MV-4-11 (cell line): ENCODE results near the gene RYR2.

ENCODE experiments used
- DNase-seq: peaks from one replicate; lab custom pipeline; 2025; lab: John Stamatoyannopoulos, UW

The RYR2 gene

GRCh38 chr1:237737448-237737847 is 695.5 kb downstream of the RYR2 start:
- DNase-seq: no peak

- no peak for DNase-seq
Measured at GRCh38 chr1:237737938-237738610, 696.1 kb downstream of the RYR2 start.

GRCh38 chr1:237740846-237741245 is 698.9 kb downstream of the RYR2 start:
- DNase-seq: no peak

GRCh38 chr1:237745545-237745944 is 703.6 kb downstream of the RYR2 start:
- DNase-seq: no peak

GRCh38 chr1:237748171-237748960 is 706.4 kb downstream of the RYR2 start:
- DNase-seq: no peak

- no peak for DNase-seq
Measured at GRCh38 chr1:237749122-237749521, 707.1 kb downstream of the RYR2 start.

- DNase-seq: no peak
Measured at GRCh38 chr1:237751090-237751489, 709.1 kb downstream of the RYR2 start.

GRCh38 chr1:237754627-237755026 is 712.6 kb downstream of the RYR2 start:
- DNase-seq: no peak

GRCh38 chr1:237756304-237756967 is 714.5 kb downstream of the RYR2 start:
- DNase-seq: no peak

- no peak for DNase-seq
Measured at GRCh38 chr1:237759377-237759776, 717.4 kb downstream of the RYR2 start.

- DNase-seq: no peak
Measured at GRCh38 chr1:237760951-237761350, 719.0 kb downstream of the RYR2 start.

GRCh38 chr1:237763137-237763536 is 721.2 kb downstream of the RYR2 start:
- no peak for DNase-seq

- DNase-seq: no peak
Measured at GRCh38 chr1:237763751-237764150, 721.8 kb downstream of the RYR2 start.

GRCh38 chr1:237769916-237770315 is 727.9 kb downstream of the RYR2 start:
- no peak for DNase-seq

GRCh38 chr1:237772009-237772408 is 730.0 kb downstream of the RYR2 start:
- DNase-seq: no peak

- no peak for DNase-seq
Measured at GRCh38 chr1:237774246-237774645, 732.3 kb downstream of the RYR2 start.

- no peak for DNase-seq
Measured at GRCh38 chr1:237779356-237779755, 737.4 kb downstream of the RYR2 start.

- no peak for DNase-seq
Measured at GRCh38 chr1:237786066-237786719, 744.2 kb downstream of the RYR2 start.

- no peak for DNase-seq
Measured at GRCh38 chr1:237788069-237788468, 746.1 kb downstream of the RYR2 start.

GRCh38 chr1:237789619-237790018 is 747.6 kb downstream of the RYR2 start:
- DNase-seq: no peak

- DNase-seq: no peak
Measured at GRCh38 chr1:237791592-237791991, 749.6 kb downstream of the RYR2 start.

GRCh38 chr1:237792149-237792548 is 750.2 kb downstream of the RYR2 start:
- DNase-seq: no peak

GRCh38 chr1:237792726-237793125 is 750.7 kb downstream of the RYR2 start:
- no peak for DNase-seq
